A673 (cell line): ENCODE results near the gene USP32. TPM values are rescaled to one million over a fixed set of nuclear protein-coding genes. Genes with fewer than 3 reads are reported as not detected.

Source experiments
- BruUV-seq: library from RNA; stranded (reverse); fragments of 400-500 nt; replicated peaks from 2 replicates; lab custom pipeline; 2021; lab: Mats Ljungman, UMichigan
- CTCF ChIA-PET: fragments of 300-600 bp; sonication (Branson Sonifier 250); formaldehyde crosslinking; loops from one replicate; lab custom pipeline; 2022; ENCODE audit warnings: antibody characterized with exemption; lab: Charles Lee
- POLR2A ChIA-PET: fragments of 300-600 bp; sonication (Branson Sonifier 250); formaldehyde crosslinking; loops from one replicate; lab custom pipeline; 2022; ENCODE audit warnings: antibody characterized with exemption; ENCODE audit not compliant: low non-redundant PET; lab: Charles Lee
- DNase-seq: peaks from one replicate; pipeline ENCODE4 v3.0.0-alpha.2; 2015; ENCODE audit warnings: low spot score
- H3K27ac ChIP-seq: fragments of 200-600 bp; sonication (generic); 2 replicates; pipeline ENCODE4 v1.5.1; 2016; ENCODE audit warnings: mixed run types, low read depth, mild to moderate bottlenecking, mixed read lengths, antibody characterized with exemption, low read length; ENCODE audit not compliant: poor library complexity, severe bottlenecking
- H3K27me3 ChIP-seq: fragments of 200-600 bp; sonication (generic); replicated peaks from 2 replicates; pipeline ENCODE4 v1.6.1; 2017; ENCODE audit warnings: mixed run types, low read depth, mild to moderate bottlenecking, mixed read lengths, antibody characterized with exemption, low read length; ENCODE audit not compliant: insufficient read depth, poor library complexity
- H3K36me3 ChIP-seq: fragments of 200-600 bp; sonication (generic); 2 replicates; pipeline ENCODE4 v1.6.1; 2016; ENCODE audit warnings: mixed run types, mild to moderate bottlenecking, mixed read lengths, antibody characterized with exemption, low read length; ENCODE audit not compliant: insufficient read depth, poor library complexity, severe bottlenecking
- H3K4me1 ChIP-seq: fragments of 200-600 bp; sonication (generic); 2 replicates; pipeline ENCODE4 v1.6.1; 2017; ENCODE audit warnings: mixed run types, mild to moderate bottlenecking, mixed read lengths, antibody characterized with exemption, low read length; ENCODE audit not compliant: insufficient read depth, poor library complexity, severe bottlenecking
- H3K4me3 ChIP-seq: fragments of 200-600 bp; sonication (generic); 2 replicates; pipeline ENCODE4 v1.5.1; 2016; ENCODE audit warnings: low read depth, mixed run types, mild to moderate bottlenecking, mixed read lengths, low read length; ENCODE audit not compliant: poor library complexity, severe bottlenecking
- H3K9me3 ChIP-seq: fragments of 200-600 bp; sonication (generic); 2 replicates; pipeline ENCODE4 v1.6.1; 2016; ENCODE audit warnings: mixed run types, low read depth, mild to moderate bottlenecking, mixed read lengths, antibody characterized with exemption, low read length; ENCODE audit not compliant: poor library complexity, severe bottlenecking
- CTCF ChIP-seq: fragments of 300-800, 200-600 bp; sonication (generic); conservative IDR thresholded peaks from 2 replicates; pipeline ENCODE4 v1.5.1; 2017; ENCODE audit warnings: low read depth, mild to moderate bottlenecking, antibody characterized with exemption, low read length, moderate library complexity, mixed read lengths
- EZH2 ChIP-seq: fragments of 200-600 bp; sonication (generic); IDR thresholded peaks from 2 replicates; pipeline ENCODE4 v1.6.1; 2017; ENCODE audit warnings: borderline replicate concordance, low read depth, mild to moderate bottlenecking, mixed read lengths, antibody characterized with exemption, low read length; ENCODE audit not compliant: poor library complexity, severe bottlenecking
- intact Hi-C: fragments of 100-400 bp; cut with micrococcal nuclease; formaldehyde crosslinking; loops from one replicate; pipeline ENCODE4 v1.10.0; 2022; ENCODE audit not compliant: unreplicated experiment
- total RNA-seq: library from RNA; stranded (reverse); gene quantifications from 2 replicates; pipeline ENCODE4 v1.2.3, GENCODE V29; 2021

USP32 gene
- total RNA-seq, 1 experiment from 2014 or later: 54.8 TPM

- no peaks in the 10 kb centered on the region for H3K36me3 ChIP-seq
- peaks cover 5% of the 10 kb centered on the region for H3K4me1 ChIP-seq
- no TSS peak for BruUV-seq
- no peak for TF ChIP-seq CTCF
- no peak for TF ChIP-seq EZH2
- no peak overlapping the region for H3K4me3 ChIP-seq
- DNase-seq: no peak
- CTCF ChIA-PET: no interaction called here
- POLR2A ChIA-PET: no interaction called here
- H3K27me3 ChIP-seq: no peaks in the 10 kb centered on the region
- no peaks in the 10 kb centered on the region for H3K9me3 ChIP-seq
- intact Hi-C loops: no loop called here
- no peak overlapping the region for H3K27ac ChIP-seq
Measured at GRCh38 chr17:60300011-60300410, 91.9 kb downstream of the USP32 start.

- H3K4me1 ChIP-seq: no peaks in the 10 kb centered on the region
- H3K36me3 ChIP-seq: no peaks in the 10 kb centered on the region
- ChIA-PET POLR2A (interaction anchor here (0.7 kb wide), 1 partner anchor 56 kb away, joined by 6 read pairs; no protein-coding TSS in a partner anchor), CTCF (no interaction called here)
- TF ChIP-seq EZH2: no peak
- TF ChIP-seq CTCF: no peak
- H3K9me3 ChIP-seq: no peaks in the 10 kb centered on the region
- DNase-seq: no peak
- H3K27me3 ChIP-seq: no peaks in the 10 kb centered on the region
- no TSS peak for BruUV-seq
- H3K4me3 ChIP-seq: no peak overlapping the region
- intact Hi-C loops: no loop called here
- no peak overlapping the region for H3K27ac ChIP-seq
Measured at GRCh38 chr17:60297760-60298401, 94.1 kb downstream of the USP32 start.

GRCh38 chr17:60296177-60296576, 95.8 kb downstream of the USP32 start:
- POLR2A ChIA-PET: no interaction called here
- CTCF ChIA-PET: no interaction called here
- no peak for DNase-seq
- Histone ChIP-seq H3K36me3 (no peaks in the 10 kb centered on the region), H3K27me3 (no peaks in the 10 kb centered on the region), H3K9me3 (no peaks in the 10 kb centered on the region), H3K4me3 (no peak overlapping the region), H3K27ac (no peak overlapping the region), H3K4me1 (no peaks in the 10 kb centered on the region)
- BruUV-seq: no TSS peak
- TF ChIP-seq EZH2: no peak
- TF ChIP-seq CTCF: no peak
- intact Hi-C loops: no loop called here
